OCI-LY3 (cell line): ENCODE results near the gene IL1RAP.

Source experiments
- CTCF ChIP-seq: fragments of 200-600, 300-600 bp; sonication (generic); IDR thresholded peaks from 2 replicates; pipeline ENCODE4 v1.5.1; 2014; ENCODE audit warnings: antibody characterized with exemption, low read length, low read depth
- EZH2phosphoT487 ChIP-seq: fragments of 200-600 bp; shearing (Covaris generic); IDR thresholded peaks from 2 replicates; pipeline ENCODE4 v1.6.1; 2018; ENCODE audit warnings: antibody characterized with exemption, mixed run types, low read depth

GRCh38 chr3:190558796-190559195 lies 44.9 kb downstream of the IL1RAP start:
- TF ChIP-seq CTCF (no peak), EZH2phosphoT487 (no peak)
